ENCODE measurements around the gene PEX1.
"Not testable (repeated sequence)": the region's sequence is repeated elsewhere in the genome, so short reads cannot be mapped to it uniquely, and the experiment has no call there.

PEX1 gene

DNA sequence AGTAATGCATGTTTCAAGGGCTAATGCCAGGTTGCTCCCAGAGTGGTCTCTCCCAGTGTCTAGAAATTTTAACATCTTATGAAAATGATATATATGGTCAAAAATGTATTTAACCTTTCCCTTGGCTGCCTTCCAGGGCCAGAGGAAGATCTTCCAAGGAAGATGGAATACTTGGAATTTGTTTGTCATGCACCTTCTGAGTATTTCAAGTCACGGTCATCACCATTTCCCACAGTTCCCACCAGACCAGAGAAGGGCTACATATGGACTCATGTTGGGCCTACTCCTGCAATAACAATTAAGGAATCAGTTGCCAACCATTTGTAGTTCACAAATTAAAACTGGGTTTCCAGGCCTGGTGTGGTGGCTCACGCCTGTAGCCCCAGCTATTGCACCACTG lies 72.1 kb downstream of the PEX1 start:
- DNase-seq, result no peak

DNA sequence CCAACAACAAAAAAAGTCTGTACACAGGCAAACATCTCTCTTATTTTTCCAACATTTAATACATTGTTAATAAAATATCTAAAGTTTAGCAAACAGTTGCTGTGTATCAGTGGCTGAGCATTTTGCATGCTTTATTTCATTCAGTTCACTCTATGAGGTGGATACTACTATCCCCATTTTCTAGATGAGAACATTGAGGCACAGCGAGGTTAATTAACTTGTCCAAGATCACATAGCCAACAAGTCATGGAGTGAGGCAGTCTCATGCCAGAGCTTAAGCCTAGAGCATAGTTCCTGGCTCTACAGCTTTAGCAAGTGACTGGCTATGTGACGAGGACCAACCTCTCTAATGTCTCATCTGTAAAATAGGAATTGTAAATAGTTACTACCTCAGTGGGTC lies 76.7 kb downstream of the PEX1 start:
- DNase-seq, result no peak

DNA sequence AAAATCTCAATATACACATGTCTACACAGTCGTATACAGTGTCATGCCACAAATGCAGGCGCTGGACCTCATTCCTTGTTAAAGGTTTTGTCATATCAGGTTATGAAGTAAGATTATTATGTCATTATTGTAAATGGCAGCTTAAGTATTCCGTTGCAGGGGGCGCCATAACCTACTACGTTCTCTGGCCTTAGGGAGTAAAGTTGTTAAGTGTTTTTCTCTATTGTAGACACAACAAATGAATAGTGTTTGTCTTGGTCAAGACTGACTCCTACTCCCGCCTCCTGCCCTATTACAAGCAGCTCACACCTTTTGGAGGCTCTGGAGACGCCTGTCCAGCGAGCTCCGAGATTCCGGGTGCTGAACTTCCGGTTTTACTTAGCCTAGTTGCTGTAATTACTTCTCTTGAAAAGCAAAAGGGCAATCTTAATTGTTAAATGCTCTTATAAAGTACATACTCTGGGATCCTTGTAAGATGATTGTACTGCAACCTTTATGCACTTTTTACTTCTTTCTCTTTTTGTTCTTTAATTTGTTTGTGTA lies 80.0 kb downstream of the PEX1 start:
- DNase-seq, result peak; percentile 52

DNA sequence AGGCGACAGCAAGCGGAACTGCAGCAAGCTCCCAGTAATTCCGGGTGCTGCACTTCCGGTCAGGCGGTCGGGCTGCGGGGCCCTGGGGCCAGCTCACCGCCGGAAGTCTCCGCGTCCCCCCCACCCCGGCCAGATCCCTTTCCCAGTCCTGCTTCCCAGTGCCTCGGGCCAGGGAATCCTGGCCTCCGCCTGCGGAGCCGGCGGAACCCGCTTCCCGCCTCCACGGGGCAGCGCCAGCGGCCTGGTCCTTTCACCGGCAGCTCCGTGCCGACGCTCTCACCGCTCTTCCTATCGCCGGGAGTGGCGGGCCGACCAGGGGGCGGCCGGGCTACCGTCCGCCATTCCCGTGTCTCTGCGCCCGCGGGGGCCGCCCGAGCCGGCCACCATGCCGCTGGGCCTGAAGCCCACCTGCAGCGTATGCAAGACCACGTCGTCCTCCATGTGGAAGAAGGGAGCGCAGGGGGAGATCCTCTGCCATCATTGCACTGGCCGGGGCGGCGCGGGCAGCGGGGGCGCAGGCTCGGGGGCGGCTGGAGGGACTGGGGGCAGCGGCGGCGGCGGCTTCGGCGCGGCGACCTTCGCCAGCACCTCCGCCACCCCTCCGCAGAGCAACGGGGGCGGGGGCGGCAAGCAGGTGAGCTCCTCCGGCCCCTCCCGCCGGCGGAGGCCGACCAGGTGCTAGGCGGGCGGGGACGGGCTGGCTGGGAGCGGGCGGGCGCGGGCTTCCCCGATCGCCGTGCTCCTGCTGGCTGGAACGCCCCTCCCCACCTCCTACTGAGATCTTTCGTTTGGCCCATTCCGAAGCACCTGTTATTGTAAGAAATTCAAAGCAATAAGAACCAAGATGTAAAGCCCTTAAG lies 80.7 kb downstream of the PEX1 start, which contains the start of gene GATAD1:
Gene GATAD1, plus strand, starts transcription at position 138 of the 860 bp plus-strand sequence. Its CDS starts 248 bp downstream, at position 386.
- peak; percentile 82 for DNase-seq

DNA sequence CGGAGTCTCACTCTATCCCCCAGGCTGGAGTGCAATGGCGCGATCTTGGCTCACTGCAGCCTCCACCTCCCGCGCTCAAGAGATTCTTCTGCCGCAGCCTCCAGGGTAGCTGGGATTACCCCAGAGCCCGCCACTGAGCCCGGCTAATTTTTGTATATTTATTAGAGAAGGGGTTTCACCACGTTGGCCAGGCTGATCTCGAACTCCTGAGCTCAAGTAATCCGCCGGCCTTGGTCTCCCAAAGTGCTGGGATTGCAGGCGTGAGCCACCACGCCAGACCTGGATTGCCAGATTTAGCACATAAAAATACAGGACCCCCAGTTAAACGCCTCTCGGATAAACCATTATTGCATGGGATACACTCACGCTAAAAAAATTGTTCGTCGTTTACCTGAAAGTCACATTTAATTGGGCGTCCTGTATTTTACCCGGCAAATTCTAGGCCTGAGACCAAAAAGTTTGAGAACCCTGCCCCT lies 81.4 kb downstream of the PEX1 start:
- DNase-seq, result no peak

DNA sequence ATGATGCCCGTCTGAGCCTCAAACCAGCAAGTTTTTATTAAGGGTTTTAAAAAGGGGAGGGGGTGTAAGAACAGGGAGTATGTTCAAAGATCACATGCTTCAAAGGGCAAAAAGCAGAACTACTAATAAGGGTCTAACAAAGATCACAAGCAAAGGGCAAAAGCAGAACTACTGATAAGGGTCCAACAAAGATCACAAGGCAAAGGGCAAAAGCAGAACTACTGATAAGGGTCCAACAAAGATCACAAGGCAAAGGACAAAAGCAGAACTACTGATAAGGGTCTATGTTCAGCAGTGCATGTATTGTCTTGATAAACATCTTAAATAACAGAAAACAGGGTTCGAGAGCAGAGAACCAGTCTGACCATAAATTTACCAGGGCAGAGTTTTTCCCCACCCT lies 85.6 kb downstream of the PEX1 start:
- DNase-seq, result not testable (repeated sequence)

DNA sequence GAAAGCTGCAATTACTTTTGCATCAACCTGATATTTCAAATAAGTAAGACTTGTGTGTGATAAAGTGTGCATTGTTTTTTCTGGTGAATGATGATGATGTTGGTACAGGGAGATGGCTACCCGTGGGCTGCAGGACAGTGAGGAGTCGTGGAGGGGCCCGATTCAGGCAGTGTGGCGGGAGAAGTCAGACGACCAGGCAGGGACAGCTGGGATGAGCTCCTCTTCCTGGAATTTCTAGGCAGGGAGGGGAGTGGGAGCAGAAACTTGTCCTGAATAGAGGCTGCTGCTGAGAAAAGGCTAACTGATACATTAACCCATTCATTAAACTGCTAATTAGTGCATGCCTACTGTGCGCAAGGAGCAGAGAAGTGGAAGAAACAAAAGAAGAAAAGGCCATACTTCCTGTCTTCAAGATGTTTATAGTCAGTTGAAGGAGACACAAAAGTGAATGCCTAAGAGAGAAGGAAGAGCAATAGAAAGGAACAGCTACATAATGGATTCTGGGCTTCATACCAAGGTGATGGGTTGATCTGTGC lies 90.3 kb downstream of the PEX1 start:
- no peak for DNase-seq
